ENCODE results near the gene FNDC10. TPM values are rescaled to one million over a fixed set of nuclear protein-coding genes. Genes with fewer than 3 reads are reported as not detected.
"Not testable (repeated sequence)": the region's sequence is repeated elsewhere in the genome, so short reads cannot be mapped to it uniquely, and the experiment has no call there.

FNDC10 gene
- polyA plus RNA-seq, 12 donors, result 0.88 to 10.3 (median 2.1) TPM; not detected in 1

GRCh38 chr1:1600861-1601563 lies 1.1 kb upstream of the FNDC10 start:
- DNase-seq, result no peak

GRCh38 chr1:1599030-1599934 lies 653 bp downstream of the FNDC10 start:
- DNase-seq, result no peak

GRCh38 chr1:1598720-1599029 lies 1.3 kb downstream of the FNDC10 start:
- no peak for DNase-seq

- DNase-seq, result no peak
Observed at GRCh38 chr1:1598051-1598719, 1.8 kb downstream of the FNDC10 start.

GRCh38 chr1:1597275-1597930 lies 2.5 kb downstream of the FNDC10 start:
- DNase-seq, result no peak

- no peak for DNase-seq
Observed at GRCh38 chr1:1596493-1597274, 3.3 kb downstream of the FNDC10 start.

- DNase-seq, result not testable (repeated sequence)
Observed at GRCh38 chr1:1595341-1595740, 4.6 kb downstream of the FNDC10 start.

- DNase-seq, result no peak
Observed at GRCh38 chr1:1594602-1595260, 5.2 kb downstream of the FNDC10 start.

- no peak for DNase-seq
Observed at GRCh38 chr1:1593834-1594601, 5.9 kb downstream of the FNDC10 start.

- no peak for DNase-seq
Observed at GRCh38 chr1:1591452-1591851, 8.5 kb downstream of the FNDC10 start.

GRCh38 chr1:1583347-1584010 lies 16.5 kb downstream of the FNDC10 start:
- DNase-seq, result no peak

- no peak for DNase-seq
Observed at GRCh38 chr1:1582585-1583346, 17.2 kb downstream of the FNDC10 start.

- no peak for DNase-seq
Observed at GRCh38 chr1:1578371-1578940, 21.5 kb downstream of the FNDC10 start.

GRCh38 chr1:1577367-1578011 lies 22.4 kb downstream of the FNDC10 start:
- no peak for DNase-seq

GRCh38 chr1:1574721-1575537 lies 25.0 kb downstream of the FNDC10 start, which contains the start of gene SSU72:
SSU72 (minus strand) TSS chr1:1574863; CDS start chr1:1574557, 306 bp downstream.
- DNase-seq, result peak; percentile 93

All from muscle of arm (tissue), 12 donors.